Endometrial microvascular endothelial cells (primary cell): Measurements from ENCODE around the gene ADAMTS2. TPM values are rescaled to one million over a fixed set of nuclear protein-coding genes. Genes with fewer than 3 reads are reported as not detected.
"Not testable (repeated sequence)": the region's sequence is repeated elsewhere in the genome, so short reads cannot be mapped to it uniquely, and the experiment has no call there.

Experiments
- in situ Hi-C: cut with HindIII; loops from 2 replicates; pipeline ENCODE4 v1.10.0; 2017; ENCODE audit warnings: low sequenced_read_pairs, low pct_unique_long_range_greater_than_20kb; ENCODE audit errors: inconsistent ontology term
- total RNA-seq: library from RNA; depleted of rRNA; stranded (reverse); fragments of >200 nt; gene quantifications from one replicate; pipeline ENCODE4 v1.2.3, GENCODE V29; 2015; ENCODE audit errors: inconsistent ontology term

ADAMTS2 gene
- total RNA-seq, 1 donor from 2014 or later, result 2.0 TPM

- in situ Hi-C loops, result no loop called here
Measured at GRCh38 chr5:179290681-179291540, 54.4 kb downstream of the ADAMTS2 start.

GRCh38 chr5:179289756-179290385 lies 55.4 kb downstream of the ADAMTS2 start:
- in situ Hi-C loops, result no loop called here

GRCh38 chr5:179288809-179289185 lies 56.5 kb downstream of the ADAMTS2 start:
- in situ Hi-C loops, result no loop called here

GRCh38 chr5:179288101-179288808 lies 57.0 kb downstream of the ADAMTS2 start:
- in situ Hi-C loops, result no loop called here

GRCh38 chr5:179287631-179288030 lies 57.6 kb downstream of the ADAMTS2 start:
- in situ Hi-C loops, result no loop called here

- in situ Hi-C loops, result no loop called here
Measured at GRCh38 chr5:179287071-179287470, 58.2 kb downstream of the ADAMTS2 start.

GRCh38 chr5:179285776-179286162 lies 59.5 kb downstream of the ADAMTS2 start:
- in situ Hi-C loops, result not testable (repeated sequence)

GRCh38 chr5:179284751-179285631 lies 60.3 kb downstream of the ADAMTS2 start:
- in situ Hi-C loops, result no loop called here

- in situ Hi-C loops, result not testable (repeated sequence)
Measured at GRCh38 chr5:179283908-179284307, 61.4 kb downstream of the ADAMTS2 start.

GRCh38 chr5:179281694-179282093 lies 63.6 kb downstream of the ADAMTS2 start:
- in situ Hi-C loops, result no loop called here

- in situ Hi-C loops, result no loop called here
Measured at GRCh38 chr5:179280095-179280490, 65.2 kb downstream of the ADAMTS2 start.

- in situ Hi-C loops, result no loop called here
Measured at GRCh38 chr5:179279347-179280094, 65.7 kb downstream of the ADAMTS2 start.

- in situ Hi-C loops, result no loop called here
Measured at GRCh38 chr5:179278546-179278945, 66.7 kb downstream of the ADAMTS2 start.

- in situ Hi-C loops, result no loop called here
Measured at GRCh38 chr5:179278119-179278518, 67.1 kb downstream of the ADAMTS2 start.

- in situ Hi-C loops, result no loop called here
Measured at GRCh38 chr5:179276838-179277395, 68.3 kb downstream of the ADAMTS2 start.

GRCh38 chr5:179275941-179276837 lies 69.1 kb downstream of the ADAMTS2 start:
- in situ Hi-C loops, result no loop called here

- in situ Hi-C loops, result no loop called here
Measured at GRCh38 chr5:179275381-179275878, 69.8 kb downstream of the ADAMTS2 start.
